Measurements from ENCODE around the gene BNIP5. TPM values are rescaled to one million over a fixed set of nuclear protein-coding genes. Genes with fewer than 3 reads are reported as not detected.

Gene BNIP5
- total RNA-seq, 2 donors from 2014 or later = 0.33 to 0.52 TPM

GRCh38 chr6:36290668-36291620 lies 45.7 kb downstream of the BNIP5 start:
- Histone ChIP-seq H3K4me1 (no peaks in the 10 kb centered on the region), H3K9me3 (no peaks in the 10 kb centered on the region), H3K27ac (no peak overlapping the region), H3K27me3 (no peaks in the 10 kb centered on the region), H3K36me3 (replicated peaks in 1 of 2; ENCODE audit: insufficient read depth in 1 of 2, low read depth in 2 of 2) (no peaks in the 10 kb centered on the region), H3K4me3 (no peak overlapping the region)
- peak in 2 of 4 donors; percentile 35 to 42 for DNase-seq
- TF ChIP-seq POLR2A (IDR thresholded peaks at IDR 0.05) (no peak), CTCF (IDR thresholded peaks at IDR 0.05) (no peak)
- ATAC-seq = no peak
- 59 to 61% methylated on average over 15 to 23 of the region's 23 CpGs for WGBS, 2 donors
- intact Hi-C loops (cut with DNase I) = no loop called here

GRCh38 chr6:36289281-36289878 lies 47.3 kb downstream of the BNIP5 start:
- H3K4me3 ChIP-seq = no peak overlapping the region
- ATAC-seq = no peak
- H3K9me3 ChIP-seq = no peaks in the 10 kb centered on the region
- H3K4me1 ChIP-seq = no peaks in the 10 kb centered on the region
- no peaks in the 10 kb centered on the region for H3K36me3 ChIP-seq (replicated peaks in 1 of 2; ENCODE audit: insufficient read depth in 1 of 2, low read depth in 2 of 2)
- WGBS, 2 donors = 64 to 67% methylated on average over 7 of the region's 7 CpGs
- DNase-seq = no peak
- TF ChIP-seq POLR2A (IDR thresholded peaks at IDR 0.05) (no peak), CTCF (IDR thresholded peaks at IDR 0.05) (no peak)
- peaks cover 0 to 8% of the 10 kb centered on the region in 2 donors for H3K27me3 ChIP-seq
- H3K27ac ChIP-seq = no peak overlapping the region
- intact Hi-C loops (cut with DNase I) = no loop called here

- intact Hi-C loops (cut with DNase I) = no loop called here
- no peak overlapping the region for H3K4me3 ChIP-seq
- ATAC-seq = no peak
- H3K9me3 ChIP-seq = no peaks in the 10 kb centered on the region
- TF ChIP-seq CTCF (IDR thresholded peaks at IDR 0.05) (no peak), POLR2A (IDR thresholded peaks at IDR 0.05) (no peak)
- H3K27me3 ChIP-seq = peaks cover 0 to 8% of the 10 kb centered on the region in 2 donors
- H3K4me1 ChIP-seq = no peaks in the 10 kb centered on the region
- H3K27ac ChIP-seq = no peak overlapping the region
- no peak for DNase-seq
- WGBS, 2 donors = 56 to 63% methylated on average over 5 of the region's 5 CpGs
- H3K36me3 ChIP-seq (replicated peaks in 1 of 2; ENCODE audit: insufficient read depth in 1 of 2, low read depth in 2 of 2) = no peaks in the 10 kb centered on the region
Observed at GRCh38 chr6:36286858-36287257, 49.8 kb downstream of the BNIP5 start.

- no peak for DNase-seq
- H3K4me1 ChIP-seq = no peaks in the 10 kb centered on the region
- no peaks in the 10 kb centered on the region for H3K36me3 ChIP-seq (replicated peaks in 1 of 2; ENCODE audit: insufficient read depth in 1 of 2, low read depth in 2 of 2)
- no peak overlapping the region for H3K4me3 ChIP-seq
- H3K27me3 ChIP-seq = peaks cover 0 to 8% of the 10 kb centered on the region in 2 donors
- H3K27ac ChIP-seq = no peak overlapping the region
- no peak for ATAC-seq
- WGBS, 2 donors = 71 to 89% methylated on average over 1 of the region's 1 CpG
- intact Hi-C loops (cut with DNase I) = no loop called here
- H3K9me3 ChIP-seq = no peaks in the 10 kb centered on the region
- TF ChIP-seq CTCF (IDR thresholded peaks at IDR 0.05) (no peak), POLR2A (IDR thresholded peaks at IDR 0.05) (no peak)
Observed at GRCh38 chr6:36285797-36286196, 50.9 kb downstream of the BNIP5 start.
